IPS DF 6.9 (cell line): ENCODE data around the gene HECTD2.

Source experiments
- DNase-seq: peaks from one replicate; pipeline ENCODE4 v3.0.0-alpha.2; 2013; ENCODE audit warnings: low read depth, low spot score
- H3K27ac ChIP-seq: one replicate; pipeline ENCODE4 v1.5.1; 2013; ENCODE audit warnings: low read length, control low read depth
- H3K27me3 ChIP-seq: 2 replicates; pipeline ENCODE4 v1.6.1; 2013; ENCODE audit warnings: mild to moderate bottlenecking, low read length; ENCODE audit not compliant: control insufficient read depth, insufficient read depth
- H3K36me3 ChIP-seq: 2 replicates; pipeline ENCODE4 v1.6.1; 2013; ENCODE audit warnings: low read length; ENCODE audit not compliant: control insufficient read depth, insufficient read depth
- H3K4me1 ChIP-seq: 2 replicates; pipeline ENCODE4 v1.6.1; 2013; ENCODE audit warnings: low read length; ENCODE audit not compliant: control insufficient read depth, insufficient read depth
- H3K4me3 ChIP-seq: 2 replicates; pipeline ENCODE4 v1.5.1; 2013; ENCODE audit warnings: mild to moderate bottlenecking, low read length
- H3K9me3 ChIP-seq: 2 replicates; pipeline ENCODE4 v1.6.1; 2013; ENCODE audit warnings: low read length, inconsistent platforms; ENCODE audit not compliant: control insufficient read depth, insufficient read depth
- WGBS: extraction: QIAGEN DNeasy Blood & Tissue Kit; methylation state at CpG from one replicate; pipeline ENCODE4 v1.1.7; 2013; ENCODE audit warnings: mixed read lengths, missing lambda C conversion rate; ENCODE audit not compliant: insufficient read length, insufficient coverage; 5-methylcytosine and 5-hydroxymethylcytosine counted together

The HECTD2 gene

DNA sequence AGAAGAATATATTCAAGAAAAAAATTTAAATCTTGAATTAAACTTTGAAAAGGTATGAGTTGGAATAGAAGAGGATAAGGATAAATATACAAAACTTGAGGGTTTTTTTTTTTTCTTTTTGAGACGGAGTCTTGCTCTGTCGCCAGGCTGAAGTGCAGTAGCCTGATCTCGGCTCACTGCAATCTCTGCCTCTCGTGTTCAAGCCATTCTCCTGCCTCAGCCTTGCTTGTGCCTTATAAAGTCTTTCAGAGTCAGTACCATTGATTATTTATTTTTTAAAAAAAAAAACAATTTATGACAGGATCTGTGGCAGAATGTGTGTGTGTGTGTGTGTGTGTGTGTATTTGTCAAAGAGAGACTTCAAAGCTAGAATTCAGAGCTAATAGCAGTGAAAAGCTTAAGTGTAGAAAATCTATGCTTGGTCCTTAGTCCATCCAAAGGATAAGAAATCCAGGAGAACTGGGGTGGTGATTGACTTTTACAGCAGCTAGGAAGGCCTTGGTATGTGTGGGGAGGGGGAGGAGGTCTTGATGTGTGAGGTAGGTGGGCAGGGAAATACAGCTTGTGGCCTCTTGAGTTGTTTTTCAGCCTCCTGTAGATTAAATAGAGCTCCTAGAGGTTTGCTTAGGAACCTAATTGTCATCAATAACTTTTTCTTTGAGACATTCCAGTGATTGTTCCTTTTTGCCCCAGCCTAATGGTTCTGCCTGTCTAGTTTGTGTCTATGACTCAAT lies 2.4 kb downstream of the HECTD2 start:
- H3K9me3 ChIP-seq: no peaks in the 10 kb centered on the region
- no peak overlapping the region for H3K4me3 ChIP-seq
- no peaks in the 10 kb centered on the region for H3K36me3 ChIP-seq
- no CpG with 5 or more reads among the region's 4 CpGs for WGBS
- no peaks in the 10 kb centered on the region for H3K4me1 ChIP-seq
- H3K27ac ChIP-seq: no peak overlapping the region
- no peaks in the 10 kb centered on the region for H3K27me3 ChIP-seq
- no peak for DNase-seq

DNA sequence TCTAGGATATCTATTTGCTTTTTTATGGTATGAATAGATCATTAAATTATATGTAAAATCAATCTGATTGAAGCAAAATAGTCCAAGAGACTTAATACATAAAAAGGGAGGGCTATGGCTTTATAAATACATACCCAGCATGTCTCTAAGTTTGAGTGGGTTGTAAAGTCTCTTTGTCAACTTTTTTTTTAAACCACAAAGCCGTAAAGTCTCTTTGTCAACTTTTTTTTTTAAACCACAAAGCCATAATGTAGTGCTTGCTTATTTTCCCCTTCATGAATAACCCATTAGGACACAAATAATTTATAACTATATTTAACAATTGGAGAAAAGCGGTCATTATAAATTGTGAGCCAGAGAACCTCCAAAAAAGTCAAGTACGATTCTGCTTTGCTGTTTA lies 5.7 kb downstream of the HECTD2 start:
- WGBS: no CpG with 5 or more reads among the region's 3 CpGs
- Histone ChIP-seq H3K4me3 (no peak overlapping the region), H3K4me1 (no peaks in the 10 kb centered on the region), H3K9me3 (no peaks in the 10 kb centered on the region), H3K27me3 (no peaks in the 10 kb centered on the region), H3K27ac (no peak overlapping the region), H3K36me3 (no peaks in the 10 kb centered on the region)
- no peak for DNase-seq

DNA sequence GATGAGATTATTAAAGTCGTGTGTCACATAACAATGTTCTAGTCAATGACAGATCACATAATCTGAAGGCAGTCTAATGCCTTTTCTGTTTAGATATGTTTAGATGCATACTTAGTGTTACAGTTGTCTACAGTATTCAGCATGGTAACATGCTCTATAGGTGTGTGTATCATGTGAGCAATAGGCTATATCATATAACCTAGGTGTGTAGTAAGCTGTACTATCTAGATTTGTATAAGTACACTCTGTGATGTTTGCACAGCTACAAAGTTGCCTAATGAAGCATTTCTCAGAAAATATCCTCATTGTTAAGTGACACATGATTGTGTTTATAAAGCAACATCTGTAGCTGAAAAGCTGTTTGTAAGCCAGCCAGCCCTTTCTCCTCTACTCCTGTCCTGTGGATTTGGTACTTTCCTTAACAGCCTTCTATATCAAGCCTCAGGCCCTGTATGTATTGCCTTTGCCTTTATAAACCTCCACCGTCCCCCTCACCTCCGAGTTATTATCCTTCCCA lies 6.3 kb downstream of the HECTD2 start:
- H3K27ac ChIP-seq: no peak overlapping the region
- H3K9me3 ChIP-seq: no peaks in the 10 kb centered on the region
- WGBS: no CpG with 5 or more reads among the region's 3 CpGs
- H3K36me3 ChIP-seq: no peaks in the 10 kb centered on the region
- no peaks in the 10 kb centered on the region for H3K4me1 ChIP-seq
- H3K27me3 ChIP-seq: no peaks in the 10 kb centered on the region
- H3K4me3 ChIP-seq: no peak overlapping the region
- no peak for DNase-seq

DNA sequence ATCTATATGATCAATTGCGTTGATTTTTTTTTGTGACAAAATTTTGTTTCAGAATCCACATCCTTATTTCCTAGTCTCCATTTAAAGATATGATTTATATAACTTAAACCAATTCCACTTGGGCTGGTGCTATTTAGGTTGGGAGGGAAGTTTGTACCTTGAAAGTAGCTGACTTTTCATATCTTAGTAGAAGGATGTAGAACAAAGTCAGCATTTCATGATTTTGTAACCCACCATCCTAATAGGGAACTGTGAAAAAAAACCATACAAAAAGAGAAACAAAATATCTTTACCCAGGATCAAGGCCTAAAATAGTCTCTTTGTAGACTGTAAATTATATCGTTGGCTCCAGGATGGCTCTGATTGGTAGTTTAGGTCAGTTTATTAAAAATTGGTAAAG lies 8.3 kb downstream of the HECTD2 start:
- Histone ChIP-seq H3K36me3 (no peaks in the 10 kb centered on the region), H3K9me3 (no peaks in the 10 kb centered on the region), H3K4me1 (no peaks in the 10 kb centered on the region), H3K4me3 (no peak overlapping the region), H3K27me3 (no peaks in the 10 kb centered on the region), H3K27ac (no peak overlapping the region)
- no peak for DNase-seq
- no CpG with 5 or more reads among the region's 2 CpGs for WGBS

DNA sequence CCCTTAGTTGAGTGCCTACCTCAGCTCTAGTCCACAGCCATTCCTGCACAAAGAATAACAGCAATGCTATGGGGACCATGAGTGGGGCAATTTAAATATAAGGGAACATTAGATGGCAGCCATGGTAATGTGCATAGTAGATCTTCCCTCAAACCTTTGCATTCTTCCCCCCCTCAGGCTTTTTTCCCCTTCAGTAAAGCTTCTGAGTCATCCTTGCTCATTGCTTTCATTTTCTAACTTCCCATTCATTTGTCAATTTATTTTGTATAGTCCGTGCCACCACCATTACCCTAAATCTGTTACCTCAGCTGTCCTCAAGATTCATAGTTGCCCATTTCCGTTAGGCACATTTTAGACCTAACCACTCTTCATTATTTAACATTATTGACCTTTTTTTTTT lies 10.7 kb downstream of the HECTD2 start:
- H3K36me3 ChIP-seq: no peaks in the 10 kb centered on the region
- H3K9me3 ChIP-seq: no peaks in the 10 kb centered on the region
- no peaks in the 10 kb centered on the region for H3K4me1 ChIP-seq
- H3K27ac ChIP-seq: no peak overlapping the region
- no peaks in the 10 kb centered on the region for H3K27me3 ChIP-seq
- DNase-seq: no peak
- H3K4me3 ChIP-seq: no peak overlapping the region
- no CpG with 5 or more reads among the region's 2 CpGs for WGBS

DNA sequence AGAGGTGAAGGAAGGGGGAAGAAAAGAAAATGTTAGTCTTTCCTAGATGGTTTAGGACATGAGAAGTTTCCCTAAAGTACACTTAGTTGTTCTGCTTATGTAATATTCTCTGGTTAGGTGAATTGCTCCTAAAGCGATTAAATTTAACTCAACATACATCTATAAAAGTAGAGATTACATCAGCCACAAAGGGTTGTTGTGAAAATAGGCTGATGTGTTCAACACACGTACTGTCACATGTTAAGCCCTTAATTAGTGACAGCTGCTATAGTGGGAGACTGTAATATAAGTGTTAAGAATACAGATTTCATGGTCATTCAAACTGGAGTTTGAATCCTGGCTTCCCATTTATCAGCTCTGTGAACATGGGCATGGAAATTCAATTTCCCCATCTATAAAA lies 12.8 kb downstream of the HECTD2 start:
- Histone ChIP-seq H3K4me1 (no peaks in the 10 kb centered on the region), H3K9me3 (no peaks in the 10 kb centered on the region), H3K27me3 (no peaks in the 10 kb centered on the region), H3K36me3 (no peaks in the 10 kb centered on the region), H3K4me3 (no peak overlapping the region), H3K27ac (no peak overlapping the region)
- WGBS: no CpG with 5 or more reads among the region's 2 CpGs
- no peak for DNase-seq

DNA sequence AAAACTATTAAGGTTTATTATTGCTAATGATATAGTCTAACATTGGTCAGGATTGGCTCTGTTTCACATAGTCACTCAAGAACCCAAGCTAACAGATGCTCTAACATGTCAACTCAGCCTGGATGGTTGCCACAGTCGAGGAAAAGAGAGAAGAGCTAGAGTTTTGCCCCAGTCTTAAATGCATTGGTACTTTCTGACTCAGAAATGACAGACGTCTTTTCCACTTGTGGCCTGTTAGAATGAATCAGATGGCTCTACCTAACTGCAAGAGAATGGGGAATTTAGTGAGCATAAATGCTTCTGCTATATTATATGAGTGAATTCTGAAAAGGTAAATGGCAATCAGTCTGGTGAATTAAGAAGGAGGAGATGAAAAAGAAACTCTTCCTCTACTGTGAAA lies 13.9 kb downstream of the HECTD2 start:
- Histone ChIP-seq H3K9me3 (no peaks in the 10 kb centered on the region), H3K4me3 (no peak overlapping the region), H3K4me1 (no peaks in the 10 kb centered on the region), H3K27ac (no peak overlapping the region), H3K36me3 (no peaks in the 10 kb centered on the region), H3K27me3 (no peaks in the 10 kb centered on the region)
- WGBS: no CpG with 5 or more reads among the region's 2 CpGs
- DNase-seq: no peak

DNA sequence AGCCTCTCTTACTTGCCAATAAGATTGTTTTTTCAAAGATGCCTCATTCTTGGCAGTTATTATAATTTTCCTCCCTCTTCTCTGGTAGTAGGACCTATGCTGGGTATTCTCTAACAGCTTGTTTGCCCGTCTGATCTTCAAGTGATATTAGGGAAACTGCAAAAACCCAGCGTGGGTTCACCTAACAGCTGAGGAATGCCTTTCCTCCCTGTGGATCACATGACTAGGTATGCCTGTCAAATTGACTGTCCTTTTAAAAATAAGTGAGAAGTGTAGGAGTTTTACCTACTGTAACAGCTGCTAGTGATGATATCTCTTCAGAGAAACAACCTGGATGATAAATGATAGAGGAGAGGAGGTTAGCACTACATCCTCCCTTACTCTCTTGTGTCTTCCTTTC lies 22.0 kb downstream of the HECTD2 start:
- Histone ChIP-seq H3K9me3 (no peaks in the 10 kb centered on the region), H3K4me3 (no peak overlapping the region), H3K4me1 (no peaks in the 10 kb centered on the region), H3K36me3 (no peaks in the 10 kb centered on the region), H3K27me3 (no peaks in the 10 kb centered on the region), H3K27ac (no peak overlapping the region)
- no CpG with 5 or more reads among the region's 2 CpGs for WGBS
- DNase-seq: no peak

DNA sequence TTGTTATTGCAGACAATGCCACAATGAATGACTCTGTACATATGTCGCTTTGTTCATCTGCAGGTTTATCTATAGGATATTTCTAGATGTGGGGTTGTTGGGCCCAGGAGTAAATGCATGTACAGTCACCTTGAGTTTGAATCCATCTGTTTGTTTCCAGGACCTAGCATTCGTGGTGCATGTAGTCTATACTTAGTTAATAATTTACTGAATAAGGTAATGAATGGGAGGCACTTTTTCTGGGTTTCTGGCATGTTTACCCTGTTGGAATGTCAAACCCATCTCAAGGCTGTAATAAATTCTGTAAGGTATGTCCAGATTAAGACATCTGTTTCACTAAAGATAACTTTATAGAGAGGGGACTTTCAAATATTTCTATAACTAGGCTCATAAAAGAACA lies 23.5 kb downstream of the HECTD2 start:
- no peaks in the 10 kb centered on the region for H3K4me1 ChIP-seq
- H3K36me3 ChIP-seq: no peaks in the 10 kb centered on the region
- H3K27me3 ChIP-seq: no peaks in the 10 kb centered on the region
- H3K27ac ChIP-seq: no peak overlapping the region
- H3K4me3 ChIP-seq: no peak overlapping the region
- WGBS: no CpG with 5 or more reads among the region's 2 CpGs
- no peak for DNase-seq
- no peaks in the 10 kb centered on the region for H3K9me3 ChIP-seq

DNA sequence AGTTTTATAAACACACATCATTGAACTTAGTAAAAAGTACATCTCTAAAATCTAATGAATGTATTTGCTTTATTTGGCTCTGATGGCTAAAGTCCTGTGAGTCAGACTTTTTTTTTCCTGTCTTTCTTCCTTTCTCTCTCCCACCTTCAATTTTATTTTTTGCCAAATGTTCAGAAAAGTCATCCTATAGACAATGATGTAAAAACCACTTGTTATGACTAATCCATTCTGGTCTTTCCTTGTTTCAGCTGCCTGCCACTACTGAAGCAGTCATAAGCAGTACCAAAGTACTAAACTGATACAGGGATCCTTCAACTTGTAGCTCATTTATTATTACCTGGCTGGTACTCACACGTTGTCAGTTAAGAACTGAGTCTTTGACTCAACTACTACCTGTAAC lies 23.9 kb downstream of the HECTD2 start:
- Histone ChIP-seq H3K27ac (no peak overlapping the region), H3K9me3 (no peaks in the 10 kb centered on the region), H3K4me3 (no peak overlapping the region), H3K36me3 (no peaks in the 10 kb centered on the region), H3K27me3 (no peaks in the 10 kb centered on the region), H3K4me1 (no peaks in the 10 kb centered on the region)
- no CpG with 5 or more reads among the region's 1 CpG for WGBS
- no peak for DNase-seq

DNA sequence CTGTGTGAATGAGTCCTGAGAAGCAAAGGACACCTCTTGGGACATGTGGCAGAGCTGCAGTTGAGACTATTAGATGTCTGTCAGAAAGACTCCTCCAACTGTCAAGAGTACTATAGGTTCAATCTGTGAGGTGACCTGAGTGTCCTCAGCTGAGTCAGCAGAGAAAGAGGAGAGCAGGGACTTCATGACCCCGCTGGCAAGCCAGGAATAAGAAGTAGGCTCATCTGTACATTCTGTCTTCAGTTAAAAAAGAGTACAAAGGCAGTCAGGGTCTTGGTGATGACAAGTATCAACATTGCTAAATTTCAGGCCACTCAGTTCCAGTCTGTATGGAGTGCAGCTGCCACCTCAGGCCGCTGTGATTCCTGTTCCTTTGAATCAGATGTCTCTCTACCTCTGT lies 25.1 kb downstream of the HECTD2 start:
- no peak overlapping the region for H3K4me3 ChIP-seq
- H3K27me3 ChIP-seq: no peaks in the 10 kb centered on the region
- H3K36me3 ChIP-seq: no peaks in the 10 kb centered on the region
- H3K27ac ChIP-seq: no peak overlapping the region
- no CpG with 5 or more reads among the region's 2 CpGs for WGBS
- no peaks in the 10 kb centered on the region for H3K9me3 ChIP-seq
- no peaks in the 10 kb centered on the region for H3K4me1 ChIP-seq
- DNase-seq: no peak
